ENCODE results near the gene RAPGEF2. TPM values are rescaled to one million over a fixed set of nuclear protein-coding genes. Genes with fewer than 3 reads are reported as not detected.

RAPGEF2 gene
- total and polyA plus RNA-seq, 4 donors: 9.4 to 51.3 (median 31.9) TPM

- WGBS, 2 donors: 65 to 84% methylated on average over 2 of the region's 2 CpGs
- Histone ChIP-seq H3K9me3 (ENCODE audit: control insufficient read depth, low read length) (no peaks in the 10 kb centered on the region), H3K36me3 (ENCODE audit: control insufficient read depth in 1 of 2, insufficient read depth in 2 of 2, low read length in 1 of 2) (no peaks in the 10 kb centered on the region), H3K27ac (ENCODE audit: low read depth in 1 of 2, low read length in 2 of 2) (no peak overlapping the region), H3K4me1 (ENCODE audit: control insufficient read depth in 1 of 2, insufficient read depth in 2 of 2, low read length in 2 of 2) (peaks cover 1 to 3% of the 10 kb centered on the region in 2 donors), H3K4me3 (ENCODE audit: low read length in 2 of 2) (no peak overlapping the region), H3K27me3 (ENCODE audit: control insufficient read depth in 1 of 2, insufficient read depth in 2 of 2, low read length in 1 of 2) (no peaks in the 10 kb centered on the region)
- intact Hi-C loops (cut with DNase I): no loop called here
- DNase-seq (no peak), ATAC-seq (ENCODE audit: low FRiP score) (no peak)
Measured at GRCh38 chr4:159117564-159117963, 14.7 kb downstream of the RAPGEF2 start.

GRCh38 chr4:159117968-159118367, 15.1 kb downstream of the RAPGEF2 start:
- H3K27ac ChIP-seq (ENCODE audit: low read depth in 1 of 2, low read length in 2 of 2): no peak overlapping the region
- H3K27me3 ChIP-seq (ENCODE audit: control insufficient read depth in 1 of 2, insufficient read depth in 2 of 2, low read length in 1 of 2): no peaks in the 10 kb centered on the region
- intact Hi-C loops (cut with DNase I): no loop called here
- no peak overlapping the region for H3K4me3 ChIP-seq (ENCODE audit: low read length in 2 of 2)
- ATAC-seq (ENCODE audit: low FRiP score): no peak
- H3K4me1 ChIP-seq (ENCODE audit: control insufficient read depth in 1 of 2, insufficient read depth in 2 of 2, low read length in 2 of 2): peaks cover 1 to 3% of the 10 kb centered on the region in 2 donors
- DNase-seq: no peak
- no peaks in the 10 kb centered on the region for H3K9me3 ChIP-seq (ENCODE audit: control insufficient read depth, low read length)
- 67 to 70% methylated on average over 2 of the region's 2 CpGs for WGBS, 2 donors
- no peaks in the 10 kb centered on the region for H3K36me3 ChIP-seq (ENCODE audit: control insufficient read depth in 1 of 2, insufficient read depth in 2 of 2, low read length in 1 of 2)

GRCh38 chr4:159121371-159121770, 18.5 kb downstream of the RAPGEF2 start:
- Histone ChIP-seq H3K36me3 (ENCODE audit: control insufficient read depth in 1 of 2, insufficient read depth in 2 of 2, low read length in 1 of 2) (no peaks in the 10 kb centered on the region), H3K27ac (ENCODE audit: low read depth in 1 of 2, low read length in 2 of 2) (no peak overlapping the region), H3K27me3 (ENCODE audit: control insufficient read depth in 1 of 2, insufficient read depth in 2 of 2, low read length in 1 of 2) (no peaks in the 10 kb centered on the region), H3K9me3 (ENCODE audit: control insufficient read depth, low read length) (no peaks in the 10 kb centered on the region), H3K4me3 (ENCODE audit: low read length in 2 of 2) (no peak overlapping the region), H3K4me1 (ENCODE audit: control insufficient read depth in 1 of 2, insufficient read depth in 2 of 2, low read length in 2 of 2) (peaks cover 1 to 3% of the 10 kb centered on the region in 2 donors)
- ATAC-seq (ENCODE audit: low FRiP score) (no peak), DNase-seq (no peak)
- intact Hi-C loops (cut with DNase I): no loop called here
- 98 to 100% methylated on average over 2 of the region's 2 CpGs for WGBS, 2 donors

- no peaks in the 10 kb centered on the region for H3K36me3 ChIP-seq (ENCODE audit: control insufficient read depth in 1 of 2, insufficient read depth in 2 of 2, low read length in 1 of 2)
- peaks cover 0 to 2% of the 10 kb centered on the region in 2 donors for H3K4me1 ChIP-seq (ENCODE audit: control insufficient read depth in 1 of 2, insufficient read depth in 2 of 2, low read length in 2 of 2)
- DNase-seq (no peak), ATAC-seq (ENCODE audit: low FRiP score) (no peak)
- intact Hi-C loops (cut with DNase I): no loop called here
- H3K27me3 ChIP-seq (ENCODE audit: control insufficient read depth in 1 of 2, insufficient read depth in 2 of 2, low read length in 1 of 2): no peaks in the 10 kb centered on the region
- H3K27ac ChIP-seq (ENCODE audit: low read depth in 1 of 2, low read length in 2 of 2): no peak overlapping the region
- no peak overlapping the region for H3K4me3 ChIP-seq (ENCODE audit: low read length in 2 of 2)
- WGBS, 2 donors: 85 to 91% methylated on average over 5 of the region's 5 CpGs
- no peaks in the 10 kb centered on the region for H3K9me3 ChIP-seq (ENCODE audit: control insufficient read depth, low read length)
Measured at GRCh38 chr4:159126716-159127115, 23.8 kb downstream of the RAPGEF2 start.

GRCh38 chr4:159127745-159128518, 25.1 kb downstream of the RAPGEF2 start:
- no peak for DNase-seq
- Histone ChIP-seq H3K36me3 (ENCODE audit: control insufficient read depth in 1 of 2, insufficient read depth in 2 of 2, low read length in 1 of 2) (no peaks in the 10 kb centered on the region), H3K4me3 (ENCODE audit: low read length in 2 of 2) (no peak overlapping the region), H3K27ac (ENCODE audit: low read depth in 1 of 2, low read length in 2 of 2) (no peak overlapping the region), H3K27me3 (ENCODE audit: control insufficient read depth in 1 of 2, insufficient read depth in 2 of 2, low read length in 1 of 2) (no peaks in the 10 kb centered on the region), H3K4me1 (ENCODE audit: control insufficient read depth in 1 of 2, insufficient read depth in 2 of 2, low read length in 2 of 2) (peaks cover 0 to 6% of the 10 kb centered on the region in 2 donors), H3K9me3 (ENCODE audit: control insufficient read depth, low read length) (no peaks in the 10 kb centered on the region)
- 88 to 91% methylated on average over 4 of the region's 4 CpGs for WGBS, 2 donors
- intact Hi-C loops (cut with DNase I): no loop called here
- ATAC-seq (ENCODE audit: low FRiP score): no peak

- intact Hi-C loops (cut with DNase I): no loop called here
- ATAC-seq (ENCODE audit: low FRiP score): no peak
- no peaks in the 10 kb centered on the region for H3K27me3 ChIP-seq (ENCODE audit: control insufficient read depth in 1 of 2, insufficient read depth in 2 of 2, low read length in 1 of 2)
- H3K4me1 ChIP-seq (ENCODE audit: control insufficient read depth in 1 of 2, insufficient read depth in 2 of 2, low read length in 2 of 2): peaks cover 0 to 6% of the 10 kb centered on the region in 2 donors
- H3K36me3 ChIP-seq (ENCODE audit: control insufficient read depth in 1 of 2, insufficient read depth in 2 of 2, low read length in 1 of 2): no peaks in the 10 kb centered on the region
- no peaks in the 10 kb centered on the region for H3K9me3 ChIP-seq (ENCODE audit: control insufficient read depth, low read length)
- no peak overlapping the region for H3K27ac ChIP-seq (ENCODE audit: low read depth in 1 of 2, low read length in 2 of 2)
- 91 to 93% methylated on average over 2 of the region's 2 CpGs for WGBS, 2 donors
- no peak overlapping the region for H3K4me3 ChIP-seq (ENCODE audit: low read length in 2 of 2)
- DNase-seq: no peak
Measured at GRCh38 chr4:159129814-159130550, 27.1 kb downstream of the RAPGEF2 start.

- DNase-seq (no peak), ATAC-seq (ENCODE audit: low FRiP score) (no peak)
- intact Hi-C loops (cut with DNase I): no loop called here
- Histone ChIP-seq H3K9me3 (ENCODE audit: control insufficient read depth, low read length) (no peaks in the 10 kb centered on the region), H3K4me3 (ENCODE audit: low read length in 2 of 2) (no peak overlapping the region), H3K27ac (ENCODE audit: low read depth in 1 of 2, low read length in 2 of 2) (no peak overlapping the region), H3K36me3 (ENCODE audit: control insufficient read depth in 1 of 2, insufficient read depth in 2 of 2, low read length in 1 of 2) (no peaks in the 10 kb centered on the region), H3K4me1 (ENCODE audit: control insufficient read depth in 1 of 2, insufficient read depth in 2 of 2, low read length in 2 of 2) (peaks cover 0 to 6% of the 10 kb centered on the region in 2 donors), H3K27me3 (ENCODE audit: control insufficient read depth in 1 of 2, insufficient read depth in 2 of 2, low read length in 1 of 2) (no peaks in the 10 kb centered on the region)
- 83 to 84% methylated on average over 6 of the region's 6 CpGs for WGBS, 2 donors
Measured at GRCh38 chr4:159131564-159131963, 28.7 kb downstream of the RAPGEF2 start.

- 90 to 93% methylated on average over 2 of the region's 2 CpGs for WGBS, 2 donors
- Histone ChIP-seq H3K4me1 (ENCODE audit: control insufficient read depth in 1 of 2, insufficient read depth in 2 of 2, low read length in 2 of 2) (peaks cover 0 to 6% of the 10 kb centered on the region in 2 donors), H3K36me3 (ENCODE audit: control insufficient read depth in 1 of 2, insufficient read depth in 2 of 2, low read length in 1 of 2) (no peaks in the 10 kb centered on the region), H3K27ac (ENCODE audit: low read depth in 1 of 2, low read length in 2 of 2) (no peak overlapping the region), H3K4me3 (ENCODE audit: low read length in 2 of 2) (no peak overlapping the region), H3K27me3 (ENCODE audit: control insufficient read depth in 1 of 2, insufficient read depth in 2 of 2, low read length in 1 of 2) (no peaks in the 10 kb centered on the region), H3K9me3 (ENCODE audit: control insufficient read depth, low read length) (no peaks in the 10 kb centered on the region)
- ATAC-seq (ENCODE audit: low FRiP score) (no peak), DNase-seq (no peak)
- intact Hi-C loops (cut with DNase I): no loop called here
Measured at GRCh38 chr4:159134429-159134828, 31.6 kb downstream of the RAPGEF2 start.

- peaks cover 0 to 2% of the 10 kb centered on the region in 2 donors for H3K4me1 ChIP-seq (ENCODE audit: control insufficient read depth in 1 of 2, insufficient read depth in 2 of 2, low read length in 2 of 2)
- DNase-seq (no peak), ATAC-seq (ENCODE audit: low FRiP score) (no peak)
- H3K27ac ChIP-seq (ENCODE audit: low read depth in 1 of 2, low read length in 2 of 2): no peak overlapping the region
- no peaks in the 10 kb centered on the region for H3K27me3 ChIP-seq (ENCODE audit: control insufficient read depth in 1 of 2, insufficient read depth in 2 of 2, low read length in 1 of 2)
- no peaks in the 10 kb centered on the region for H3K9me3 ChIP-seq (ENCODE audit: control insufficient read depth, low read length)
- intact Hi-C loops (cut with DNase I): no loop called here
- no peaks in the 10 kb centered on the region for H3K36me3 ChIP-seq (ENCODE audit: control insufficient read depth in 1 of 2, insufficient read depth in 2 of 2, low read length in 1 of 2)
- no peak overlapping the region for H3K4me3 ChIP-seq (ENCODE audit: low read length in 2 of 2)
Measured at GRCh38 chr4:159137176-159137575, 34.3 kb downstream of the RAPGEF2 start.
